Esophagus squamous epithelium (tissue), 4 donors: ENCODE measurements around the gene CTTNBP2.

Experiments
- POLR2A ChIP-seq, 4 donors: fragments of 450-650 bp; IDR thresholded peaks; one replicate each; pipeline ENCODE4 v1.6.1; 2017; ENCODE audit warnings: antibody characterized with exemption in 4 of 4, mild to moderate bottlenecking in 4 of 4, moderate library complexity in 3 of 4
- TF ChIP-seq, protein P1 (sequence below), 6 experiments: fragments of 450-650 bp in 4 of 6; fragments of 200-600 bp in 2 of 6; sonication (generic) in 2 of 6; IDR thresholded peaks; one replicate each; pipeline ENCODE4 v1.5.1; 2016 to 2019; ENCODE audit warnings: antibody characterized with exemption in 6 of 6, mild to moderate bottlenecking in 4 of 6, moderate library complexity in 4 of 6

DNA sequence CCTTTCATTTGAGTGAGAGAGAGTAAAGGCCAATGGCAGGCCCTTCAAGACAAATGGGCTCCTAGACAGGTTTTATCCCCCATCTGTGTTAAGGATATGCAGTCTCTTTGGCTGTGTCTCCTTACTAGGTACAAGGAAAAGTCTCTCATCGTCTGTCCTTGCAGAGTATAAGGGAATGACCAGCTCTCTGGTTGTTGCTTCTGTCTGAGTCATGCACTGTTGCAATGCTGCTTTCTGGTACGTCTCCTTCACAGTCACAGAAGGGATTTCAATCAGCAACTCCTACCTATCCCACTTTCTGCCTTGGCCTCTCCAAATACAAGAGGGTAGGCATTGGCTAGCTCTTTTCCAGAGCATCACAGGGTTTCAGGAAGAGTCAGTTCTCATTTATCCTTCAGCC lies 48.1 kb downstream of the CTTNBP2 start:
- TF ChIP-seq, protein P1, sequence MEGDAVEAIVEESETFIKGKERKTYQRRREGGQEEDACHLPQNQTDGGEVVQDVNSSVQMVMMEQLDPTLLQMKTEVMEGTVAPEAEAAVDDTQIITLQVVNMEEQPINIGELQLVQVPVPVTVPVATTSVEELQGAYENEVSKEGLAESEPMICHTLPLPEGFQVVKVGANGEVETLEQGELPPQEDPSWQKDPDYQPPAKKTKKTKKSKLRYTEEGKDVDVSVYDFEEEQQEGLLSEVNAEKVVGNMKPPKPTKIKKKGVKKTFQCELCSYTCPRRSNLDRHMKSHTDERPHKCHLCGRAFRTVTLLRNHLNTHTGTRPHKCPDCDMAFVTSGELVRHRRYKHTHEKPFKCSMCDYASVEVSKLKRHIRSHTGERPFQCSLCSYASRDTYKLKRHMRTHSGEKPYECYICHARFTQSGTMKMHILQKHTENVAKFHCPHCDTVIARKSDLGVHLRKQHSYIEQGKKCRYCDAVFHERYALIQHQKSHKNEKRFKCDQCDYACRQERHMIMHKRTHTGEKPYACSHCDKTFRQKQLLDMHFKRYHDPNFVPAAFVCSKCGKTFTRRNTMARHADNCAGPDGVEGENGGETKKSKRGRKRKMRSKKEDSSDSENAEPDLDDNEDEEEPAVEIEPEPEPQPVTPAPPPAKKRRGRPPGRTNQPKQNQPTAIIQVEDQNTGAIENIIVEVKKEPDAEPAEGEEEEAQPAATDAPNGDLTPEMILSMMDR (IDR thresholded peaks at IDR 0.05) = no peak
- no peak for TF ChIP-seq POLR2A (IDR thresholded peaks at IDR 0.05)
